ENCODE results near the gene CAPN9. TPM values are rescaled to one million over a fixed set of nuclear protein-coding genes. Genes with fewer than 3 reads are reported as not detected.

CAPN9 gene
- total and polyA plus RNA-seq, 2 donors (not counting 3 experiments of a cell fraction or from before 2014, with no cell fraction given) = not detected

GRCh38 chr1:230701895-230702768, 45.1 kb upstream of the CAPN9 start:
- intact Hi-C loops (cut with micrococcal nuclease) = no loop called here
- TF ChIP-seq MAX (IDR thresholded peaks at IDR 0.05; ENCODE audit: insufficient read depth, insufficient read length) = no peak
- no peak for FAIRE-seq
- Histone ChIP-seq H3K9me1 (replicated peaks; ENCODE audit: control insufficient read depth, extremely low read depth, insufficient read depth, low read length) (no peaks in the 10 kb centered on the region), H3K4me1 (ENCODE audit: control insufficient read depth, extremely low read depth, insufficient read depth, low read length) (no peaks in the 10 kb centered on the region), H3K4me3 (replicated peaks in 1 of 3; ENCODE audit: insufficient read depth in 1 of 3, low read depth in 1 of 3, low read length in 3 of 3) (no peak overlapping the region), H3K4me2 (ENCODE audit: insufficient read depth, low read length) (no peak overlapping the region), H4K20me1 (replicated peaks; ENCODE audit: control insufficient read depth, extremely low read depth, insufficient read depth, low read length) (no peaks in the 10 kb centered on the region), H2AFZ (ENCODE audit: low read depth, low read length) (no peak overlapping the region), H3K27me3 (ENCODE audit: control insufficient read depth in 2 of 2, insufficient read depth in 2 of 2, low read length in 2 of 2) (no peaks in the 10 kb centered on the region), H3K9ac (replicated peaks; ENCODE audit: extremely low read depth, insufficient read depth, low read length) (no peak overlapping the region), H3K9me3 (replicated peaks; ENCODE audit: control insufficient read depth, insufficient read depth, low read length) (no peaks in the 10 kb centered on the region), H3K36me3 (ENCODE audit: control insufficient read depth in 2 of 2, extremely low read depth in 1 of 2, insufficient read depth in 2 of 2, low read length in 2 of 2) (no peaks in the 10 kb centered on the region), H3K79me2 (ENCODE audit: control insufficient read depth, insufficient read depth, low read length) (no peaks in the 10 kb centered on the region), H3K27ac (ENCODE audit: insufficient read depth, low read depth, low read length) (no peak overlapping the region)
- POLR2A ChIA-PET = no interaction called here
- DNase-seq (ENCODE audit: low read depth, low spot score) = no peak
- dilution Hi-C loops (cut with MboI; ENCODE audit: extremely low pct_ligation_motif_present, low sequenced_read_pairs) = no loop called here
- no TSS peak for BruUV-seq (replicated peaks)
- CTCF ChIA-PET = no interaction called here

- Histone ChIP-seq H3K27ac (ENCODE audit: insufficient read depth, low read depth, low read length) (no peak overlapping the region), H2AFZ (ENCODE audit: low read depth, low read length) (no peak overlapping the region), H3K9me1 (replicated peaks; ENCODE audit: control insufficient read depth, extremely low read depth, insufficient read depth, low read length) (no peaks in the 10 kb centered on the region), H3K9me3 (replicated peaks; ENCODE audit: control insufficient read depth, insufficient read depth, low read length) (no peaks in the 10 kb centered on the region), H3K27me3 (ENCODE audit: control insufficient read depth in 2 of 2, insufficient read depth in 2 of 2, low read length in 2 of 2) (no peaks in the 10 kb centered on the region), H3K9ac (replicated peaks; ENCODE audit: extremely low read depth, insufficient read depth, low read length) (no peak overlapping the region), H3K36me3 (ENCODE audit: control insufficient read depth in 2 of 2, extremely low read depth in 1 of 2, insufficient read depth in 2 of 2, low read length in 2 of 2) (no peaks in the 10 kb centered on the region), H3K79me2 (ENCODE audit: control insufficient read depth, insufficient read depth, low read length) (no peaks in the 10 kb centered on the region), H3K4me1 (ENCODE audit: control insufficient read depth, extremely low read depth, insufficient read depth, low read length) (no peaks in the 10 kb centered on the region), H3K4me3 (replicated peaks in 1 of 3; ENCODE audit: insufficient read depth in 1 of 3, low read depth in 1 of 3, low read length in 3 of 3) (no peak overlapping the region), H3K4me2 (ENCODE audit: insufficient read depth, low read length) (no peak overlapping the region), H4K20me1 (replicated peaks; ENCODE audit: control insufficient read depth, extremely low read depth, insufficient read depth, low read length) (no peaks in the 10 kb centered on the region)
- FAIRE-seq = no peak
- dilution Hi-C loops (cut with MboI; ENCODE audit: extremely low pct_ligation_motif_present, low sequenced_read_pairs) = no loop called here
- intact Hi-C loops (cut with micrococcal nuclease) = no loop called here
- POLR2A ChIA-PET = no interaction called here
- no TSS peak for BruUV-seq (replicated peaks)
- no peak for DNase-seq (ENCODE audit: low read depth, low spot score)
- CTCF ChIA-PET = no interaction called here
- TF ChIP-seq CTCF (IDR thresholded peaks at IDR 0.05; ENCODE audit: extremely low read depth in 1 of 2, insufficient read depth in 1 of 2, low read depth in 1 of 2, low read length in 2 of 2) = no peak
- no peak for TF ChIP-seq MAX (IDR thresholded peaks at IDR 0.05; ENCODE audit: insufficient read depth, insufficient read length)
- no peak for TF ChIP-seq EZH2 (IDR thresholded peaks at IDR 0.05; ENCODE audit: borderline replicate concordance, low read depth, low read length, severe bottlenecking)
- no peak for TF ChIP-seq JUN (IDR thresholded peaks at IDR 0.05; ENCODE audit: borderline replicate concordance, insufficient read depth, insufficient read length, low read depth)
These were observed 44.1 kb upstream of the CAPN9 start for GRCh38 chr1:230702934-230703678.
